SKM-1 treated with dmso at 0.1 percent for 144 hours (cell line): ENCODE data around the gene NDUFAF4.

Source experiments
- DNase-seq: peaks from one replicate; lab custom pipeline; 2025; ENCODE audit not compliant: unreplicated experiment; lab: John Stamatoyannopoulos, UW

NDUFAF4 gene

DNA sequence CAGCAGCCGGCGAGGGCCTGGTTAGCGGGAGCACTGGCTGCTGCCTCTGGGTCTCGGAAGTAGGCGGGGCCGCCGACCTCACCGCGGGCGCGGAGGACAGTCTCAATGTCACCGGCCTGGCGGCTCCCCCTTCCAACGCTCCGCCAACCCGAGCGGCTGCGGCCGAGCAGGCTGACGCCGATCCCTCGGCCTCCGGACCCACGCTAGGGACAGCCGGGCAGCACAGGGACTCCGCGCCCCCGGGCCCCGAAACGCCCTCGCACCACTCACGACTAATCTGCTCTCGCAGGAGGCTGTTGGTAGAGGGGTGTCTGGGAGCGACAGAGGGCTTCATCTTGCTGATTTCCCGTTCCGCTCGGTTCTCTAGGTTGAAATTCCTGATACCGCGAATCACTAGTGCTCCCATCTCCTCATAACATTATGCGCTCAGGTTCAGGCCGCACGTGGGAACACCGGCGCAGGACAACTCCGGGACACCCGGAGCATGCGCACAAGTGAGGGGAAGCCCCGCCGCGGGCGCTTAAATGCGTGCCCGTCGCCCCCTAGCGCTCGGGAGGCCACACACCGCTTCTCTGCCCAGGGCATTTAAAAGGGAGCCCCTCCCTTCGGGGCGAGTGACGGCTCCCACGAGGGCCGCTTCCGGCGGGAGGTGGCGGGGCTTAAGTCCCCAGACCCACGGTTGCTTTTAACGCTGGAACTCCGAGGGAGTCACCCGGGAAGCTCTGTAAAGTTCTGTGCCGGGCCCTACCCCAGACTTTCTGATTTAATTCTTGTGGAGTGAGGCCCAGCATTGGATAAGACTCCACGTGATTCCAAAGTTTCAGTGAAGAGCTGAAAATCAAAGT, at the start of gene NDUFAF4:
NDUFAF4 (minus strand) TSS at position 496 of the 845 bp plus-strand sequence; CDS start at position 406, 90 bp downstream.
- peak; percentile 95 for DNase-seq

- no peak for DNase-seq
Observed at GRCh38 chr6:96947055-96947454, 49.4 kb upstream of the NDUFAF4 start.

DNA sequence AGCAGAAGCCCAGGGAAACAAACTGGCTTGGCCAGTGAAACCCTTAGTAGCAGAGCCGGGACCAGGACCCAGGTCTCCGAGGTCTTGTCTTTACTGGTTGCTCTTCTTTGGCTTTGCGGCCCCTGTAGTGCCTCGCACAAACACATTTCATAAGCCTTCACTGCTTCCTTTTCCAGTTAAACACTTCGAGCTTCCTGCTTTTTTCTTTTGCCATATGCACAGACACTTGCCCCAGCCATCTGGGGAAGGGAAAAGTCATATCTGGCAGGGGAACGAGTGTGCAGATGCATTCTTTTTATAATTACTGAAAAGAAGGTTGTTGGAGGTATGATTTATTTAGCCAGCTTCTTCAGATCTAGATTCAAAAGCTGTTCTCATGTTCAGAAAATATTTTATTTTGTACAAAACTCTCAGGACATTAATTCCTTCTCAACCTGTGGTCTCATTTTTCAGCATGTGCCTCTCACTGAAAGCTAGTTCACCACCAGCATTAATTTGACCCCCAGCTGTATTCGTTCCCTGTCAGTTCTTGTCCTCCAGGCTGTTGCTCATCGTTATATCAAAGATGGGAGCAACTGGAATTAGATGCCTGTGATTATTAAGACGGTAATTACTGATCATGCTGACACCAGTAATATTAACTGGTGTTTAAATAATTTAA, 46.0 kb upstream of the NDUFAF4 start:
- no peak for DNase-seq

DNA sequence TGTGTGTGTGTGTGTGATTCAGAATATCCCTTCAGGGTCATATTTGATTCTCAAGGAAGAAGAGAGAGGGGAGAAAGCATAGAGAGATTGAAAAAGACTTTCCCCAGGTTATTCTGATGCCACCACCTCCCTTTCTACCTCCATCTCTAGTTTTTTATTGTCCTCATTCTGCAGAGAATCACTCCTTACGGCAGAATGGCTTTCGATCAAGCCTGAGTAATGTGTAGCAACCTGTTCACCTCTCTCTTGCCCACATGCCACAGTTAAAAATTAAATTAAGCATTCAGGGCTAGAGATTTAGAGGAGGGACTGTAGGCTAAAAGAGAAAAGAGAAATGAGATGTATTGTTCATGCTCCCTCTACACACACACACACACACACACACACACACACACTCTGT, 45.0 kb upstream of the NDUFAF4 start:
- DNase-seq, result no peak

GRCh38 chr6:96940322-96940721, 42.6 kb upstream of the NDUFAF4 start:
- no peak for DNase-seq

- DNase-seq, result no peak
Observed at GRCh38 chr6:96939007-96939805, 41.5 kb upstream of the NDUFAF4 start.

DNA sequence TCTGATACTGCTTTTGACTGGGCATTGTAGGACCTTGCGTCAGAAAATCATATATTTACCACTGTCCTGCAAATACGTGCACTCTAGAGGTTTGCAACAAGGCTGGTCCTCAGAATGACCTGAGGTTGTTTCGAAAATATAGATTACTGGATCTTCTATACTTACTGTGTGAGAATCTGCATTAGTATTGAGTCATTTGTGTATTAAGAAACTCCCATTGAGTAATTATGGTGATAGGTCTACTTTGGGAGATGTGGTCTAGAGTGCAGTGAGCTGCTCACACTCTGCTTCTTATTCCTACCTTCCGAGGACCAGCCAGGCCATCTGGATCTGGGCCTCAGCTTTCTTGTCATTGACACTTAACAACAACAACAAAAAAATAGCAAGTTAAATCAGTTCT, 36.4 kb upstream of the NDUFAF4 start:
- no peak for DNase-seq

GRCh38 chr6:96931198-96931597, 33.5 kb upstream of the NDUFAF4 start:
- no peak for DNase-seq

DNA sequence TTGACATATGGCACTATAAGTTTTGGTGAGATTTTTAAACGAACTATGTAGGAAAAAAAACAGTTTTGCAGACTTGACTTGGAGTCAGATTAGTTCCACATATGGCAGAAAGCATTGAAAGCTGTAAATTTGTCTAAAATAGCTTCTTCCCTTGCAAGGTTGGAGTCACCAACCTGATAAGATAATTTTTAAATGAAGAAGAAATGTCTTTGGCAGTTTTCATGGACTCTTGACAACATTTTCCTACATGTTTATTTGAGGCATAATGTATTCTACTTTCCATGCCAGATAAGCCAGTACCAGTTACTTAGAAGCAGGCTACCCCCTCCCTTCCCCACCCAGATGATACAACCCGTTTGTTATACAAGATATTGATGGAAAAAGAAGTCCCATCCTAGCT, 32.0 kb upstream of the NDUFAF4 start:
- DNase-seq, result no peak

- DNase-seq, result no peak
Observed at GRCh38 chr6:96927660-96928059, 30.0 kb upstream of the NDUFAF4 start.

DNA sequence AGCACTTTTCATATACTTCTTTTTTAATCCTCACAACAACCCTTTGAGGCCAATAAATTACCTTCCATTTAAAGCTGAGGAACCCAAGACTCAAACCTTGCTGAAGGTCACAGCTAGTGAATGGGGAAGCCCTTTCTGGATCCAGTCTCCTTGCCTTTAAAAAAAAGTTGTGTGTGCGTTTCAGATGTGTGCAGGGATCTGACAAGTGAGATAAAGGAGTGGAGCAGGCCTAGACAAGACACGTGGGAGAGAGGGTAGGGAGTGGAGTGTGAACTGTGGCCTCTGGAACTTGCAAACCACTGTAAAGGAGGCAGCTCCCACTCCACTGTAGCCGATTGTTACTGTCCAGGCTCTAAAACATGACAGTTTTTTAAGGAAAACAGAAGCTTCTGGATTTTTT, 28.7 kb upstream of the NDUFAF4 start:
- no peak for DNase-seq

- no peak for DNase-seq
Observed at GRCh38 chr6:96925290-96925687, 27.6 kb upstream of the NDUFAF4 start.

DNA sequence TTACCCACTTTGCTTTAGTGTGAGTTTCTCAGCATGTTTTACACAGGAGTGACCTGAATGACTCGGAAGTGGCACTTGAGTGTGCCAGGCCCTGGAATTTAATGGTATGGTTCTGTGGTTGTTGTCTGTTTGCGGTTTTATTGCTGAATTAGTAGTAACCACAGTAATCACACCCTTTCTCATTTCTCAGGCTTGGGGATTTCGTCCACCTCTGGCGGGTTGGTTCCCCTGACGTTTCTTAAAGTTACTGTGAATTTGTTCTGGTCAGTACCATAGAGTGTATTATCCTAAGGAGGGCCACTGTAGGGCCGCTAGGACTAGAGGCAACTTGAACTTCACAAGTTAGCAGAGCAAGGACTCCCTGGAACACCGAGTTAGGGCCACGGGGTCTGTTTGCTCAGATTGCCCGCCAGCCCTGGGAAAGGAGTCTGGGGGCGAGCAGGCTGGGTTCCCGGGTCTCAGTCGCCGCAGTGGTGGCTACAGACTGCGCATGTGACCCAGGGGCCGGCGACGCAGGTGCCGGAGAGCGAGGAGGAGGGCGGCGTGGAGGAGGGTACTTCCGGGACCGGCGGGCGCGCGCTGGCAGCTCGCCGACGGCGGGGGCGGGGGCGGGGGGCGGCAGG, 26.3 kb upstream of the NDUFAF4 start:
- no peak for DNase-seq

DNA sequence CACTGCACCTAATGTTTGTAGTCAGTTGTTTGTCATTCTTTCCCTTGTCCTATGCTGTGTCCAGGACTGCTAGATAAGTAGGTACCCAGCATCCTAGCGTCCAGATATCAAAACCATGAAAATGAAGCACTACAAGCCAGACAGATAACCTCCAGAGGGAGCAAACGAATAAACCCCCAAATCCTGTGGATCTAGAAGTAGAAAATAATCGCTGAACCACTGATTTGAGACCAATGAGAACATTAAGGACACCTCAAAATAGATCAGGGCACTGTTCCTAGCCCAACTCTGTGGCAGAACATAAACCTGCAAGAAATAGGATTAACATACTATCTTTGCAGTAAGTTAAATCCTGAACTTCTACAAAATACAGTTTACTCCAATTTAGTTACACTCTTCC, 25.7 kb upstream of the NDUFAF4 start:
- DNase-seq, result no peak

DNA sequence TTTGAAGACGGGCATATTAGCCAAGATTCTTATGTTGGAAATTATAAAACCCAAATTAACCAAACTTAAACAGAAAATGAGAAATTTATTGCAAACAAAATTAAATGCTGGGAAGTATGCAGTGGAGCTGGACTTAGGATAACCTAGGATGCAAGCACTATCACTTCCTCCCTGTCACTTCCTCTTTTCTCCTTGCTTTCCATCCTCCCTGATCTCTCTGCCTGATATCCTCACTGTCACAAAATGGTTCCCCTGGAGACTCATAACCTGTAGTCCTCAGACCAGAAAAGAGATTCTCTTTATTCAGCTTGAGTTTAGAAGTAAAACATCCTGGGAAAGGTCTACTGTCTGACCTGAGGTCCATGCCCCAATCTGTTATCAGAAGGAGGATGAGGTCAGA, 19.4 kb upstream of the NDUFAF4 start:
- DNase-seq, result peak; percentile 89

DNA sequence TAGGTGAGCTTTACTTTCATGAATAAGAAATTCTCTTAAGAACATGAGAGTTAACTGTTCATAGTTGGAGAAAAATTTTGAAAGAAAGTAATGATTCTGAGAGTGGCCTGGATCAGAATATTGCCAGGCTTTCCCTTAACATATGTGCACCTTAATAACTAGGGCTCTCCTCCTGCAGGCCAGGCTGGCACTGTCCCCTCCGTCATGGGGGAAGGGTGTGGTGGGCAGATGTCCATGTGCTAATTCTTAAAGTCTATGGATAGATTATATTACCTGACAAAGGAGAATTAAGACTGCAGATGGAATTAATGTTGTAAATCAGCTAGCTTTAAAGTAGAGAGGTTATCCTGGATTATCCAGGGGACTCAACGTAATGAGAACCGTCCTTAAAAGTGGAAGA, 15.9 kb upstream of the NDUFAF4 start:
- no peak for DNase-seq

DNA sequence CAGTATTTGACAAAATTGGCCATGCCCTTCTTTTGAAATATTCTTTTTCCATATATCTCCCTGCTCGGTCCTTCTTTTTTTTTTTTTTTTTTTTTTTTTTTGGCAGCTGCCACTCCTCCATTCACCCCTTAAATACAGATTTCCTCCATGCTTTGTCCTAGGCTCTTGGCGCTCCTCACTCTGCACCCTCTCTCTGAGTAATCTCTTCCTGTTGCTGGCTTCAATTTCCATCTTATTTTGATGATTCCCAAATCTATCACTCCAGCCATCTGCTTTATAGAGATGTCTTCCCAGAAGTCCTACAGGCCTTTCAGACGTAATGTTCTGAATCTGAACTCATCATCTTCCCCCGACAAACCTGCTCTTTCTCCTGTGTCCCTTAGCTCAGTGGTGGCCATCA, 14.1 kb upstream of the NDUFAF4 start:
- no peak for DNase-seq

- DNase-seq, result no peak
Observed at GRCh38 chr6:96911171-96911570, 13.5 kb upstream of the NDUFAF4 start.

GRCh38 chr6:96909811-96910210, 12.1 kb upstream of the NDUFAF4 start:
- DNase-seq, result no peak

DNA sequence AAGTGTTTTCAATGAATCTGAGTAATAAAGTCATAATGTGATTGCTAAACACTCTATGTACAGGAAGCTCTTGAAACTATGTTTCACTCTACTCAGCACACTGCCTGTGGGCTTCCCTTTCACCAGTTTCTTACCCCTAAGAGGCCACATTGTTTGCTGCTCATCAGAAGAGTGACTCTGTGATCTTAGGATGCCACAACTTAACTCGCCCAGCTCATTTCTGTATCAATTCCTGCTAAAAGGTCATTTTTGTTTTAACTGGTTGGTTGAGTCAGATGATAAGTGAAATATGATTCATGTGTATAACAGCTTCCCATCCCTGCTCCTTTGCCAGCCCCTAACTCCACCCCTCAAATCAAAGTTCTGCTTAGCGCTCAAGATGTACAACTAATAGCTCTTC, 9.8 kb upstream of the NDUFAF4 start:
- no peak for DNase-seq

DNA sequence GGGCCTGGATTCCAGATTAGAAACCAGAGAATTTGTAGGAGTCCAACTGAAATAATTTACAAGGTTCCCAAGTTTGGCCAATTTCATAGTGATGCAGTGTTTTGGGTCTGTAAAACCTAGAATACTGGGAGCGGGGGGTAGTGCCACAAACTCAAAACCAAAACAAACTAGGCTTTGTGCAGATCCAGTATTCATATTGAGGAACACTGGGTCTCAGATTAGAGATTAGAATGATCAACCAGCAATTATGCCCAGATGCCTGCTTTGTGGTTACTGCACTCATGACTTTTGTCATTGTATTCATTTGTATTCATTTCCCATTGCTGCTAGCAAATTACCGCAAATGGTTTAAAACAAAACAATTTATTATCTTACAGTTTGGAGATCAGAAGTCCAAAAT, 3.2 kb upstream of the NDUFAF4 start:
- no peak for DNase-seq
